ENCODE results near the gene KCNE2. TPM values are rescaled to one million over a fixed set of nuclear protein-coding genes. Genes with fewer than 3 reads are reported as not detected.

Gene KCNE2, protein sequence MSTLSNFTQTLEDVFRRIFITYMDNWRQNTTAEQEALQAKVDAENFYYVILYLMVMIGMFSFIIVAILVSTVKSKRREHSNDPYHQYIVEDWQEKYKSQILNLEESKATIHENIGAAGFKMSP
- polyA plus RNA-seq (2012; ENCODE audit: missing spikeins): not detected

DNA sequence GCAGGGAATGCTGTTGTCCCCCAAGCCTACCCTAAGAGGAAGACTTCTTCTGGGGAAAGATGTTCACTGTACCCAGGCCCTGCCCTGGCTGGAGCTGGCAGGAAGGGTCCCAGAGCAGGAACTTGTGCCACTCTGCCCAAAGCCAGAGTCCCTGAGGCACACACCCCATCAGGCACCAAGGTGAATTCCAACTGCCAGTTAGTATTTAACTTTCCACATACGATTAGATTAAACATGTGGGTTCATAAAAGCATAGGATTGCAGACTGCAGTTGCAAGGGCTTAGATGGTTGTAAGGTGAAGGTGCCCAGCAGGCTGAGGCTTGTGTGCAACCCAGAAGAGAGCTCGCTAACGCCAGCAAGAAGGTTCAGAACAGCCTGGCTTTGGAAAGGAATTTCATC lies at the start of gene KCNE2:
Gene KCNE2 (plus strand): TSS at position 274 of the 400 bp plus-strand sequence. CDS start 6,473 bp downstream, outside the sequence.
- FAIRE-seq (no peak), DNase-seq (ENCODE audit: insufficient read length) (no peak)
- TF ChIP-seq TAF1 (IDR thresholded peaks at IDR 0.05; ENCODE audit: borderline replicate concordance, low read depth, low read length) (no peak), POLR2A (IDR thresholded peaks at IDR 0.05; ENCODE audit: low read depth, low read length) (no peak), POLR2AphosphoS5 (IDR thresholded peaks at IDR 0.05; ENCODE audit: low read depth, low read length) (no peak)

DNA sequence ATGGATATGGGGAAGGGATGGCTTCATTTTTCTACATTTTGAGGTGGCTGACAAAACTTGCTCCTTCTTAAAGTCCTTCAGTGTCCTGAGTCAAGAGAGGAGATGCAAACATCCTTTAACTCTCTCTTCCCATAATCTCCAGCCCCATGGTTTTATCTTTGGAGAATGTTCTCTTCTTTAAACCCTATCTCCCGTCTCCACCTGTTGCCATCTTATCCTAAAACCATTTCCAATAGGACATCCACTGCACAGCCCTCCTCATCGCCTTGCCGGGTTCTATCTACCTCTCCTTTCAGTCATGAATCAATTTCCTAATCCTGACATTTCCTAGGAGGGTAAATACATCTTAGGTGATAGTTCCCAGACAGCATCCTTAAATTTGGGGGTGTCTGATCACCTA lies 44.2 kb upstream of the KCNE2 start:
- TF ChIP-seq POLR2A (IDR thresholded peaks at IDR 0.05; ENCODE audit: low read depth, low read length) (no peak), TAF1 (IDR thresholded peaks at IDR 0.05; ENCODE audit: borderline replicate concordance, low read depth, low read length) (no peak), POLR2AphosphoS5 (IDR thresholded peaks at IDR 0.05; ENCODE audit: low read depth, low read length) (no peak)
- DNase-seq (ENCODE audit: insufficient read length) (no peak), FAIRE-seq (no peak)

DNA sequence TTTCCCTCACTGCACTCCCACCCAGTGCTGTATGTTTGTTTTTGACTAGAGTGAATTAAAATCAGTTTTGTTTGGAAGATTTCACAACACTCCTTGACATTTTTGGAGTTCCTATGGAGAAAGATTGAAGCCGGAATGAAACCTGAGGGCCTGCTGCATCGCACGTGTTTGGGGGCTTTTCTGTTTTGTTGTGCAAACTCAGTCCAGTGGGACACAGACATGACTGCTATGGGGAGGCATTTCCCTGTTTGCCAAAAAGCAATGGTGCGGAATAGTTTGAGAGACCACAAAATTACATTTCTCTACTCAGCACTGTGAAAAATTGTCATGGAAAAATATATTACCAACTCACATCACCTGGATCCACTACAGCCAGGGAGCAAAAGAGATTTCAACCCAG lies 43.8 kb upstream of the KCNE2 start:
- DNase-seq (ENCODE audit: insufficient read length) (no peak), FAIRE-seq (no peak)
- TF ChIP-seq TAF1 (IDR thresholded peaks at IDR 0.05; ENCODE audit: borderline replicate concordance, low read depth, low read length) (no peak), POLR2A (IDR thresholded peaks at IDR 0.05; ENCODE audit: low read depth, low read length) (no peak), POLR2AphosphoS5 (IDR thresholded peaks at IDR 0.05; ENCODE audit: low read depth, low read length) (no peak)

DNA sequence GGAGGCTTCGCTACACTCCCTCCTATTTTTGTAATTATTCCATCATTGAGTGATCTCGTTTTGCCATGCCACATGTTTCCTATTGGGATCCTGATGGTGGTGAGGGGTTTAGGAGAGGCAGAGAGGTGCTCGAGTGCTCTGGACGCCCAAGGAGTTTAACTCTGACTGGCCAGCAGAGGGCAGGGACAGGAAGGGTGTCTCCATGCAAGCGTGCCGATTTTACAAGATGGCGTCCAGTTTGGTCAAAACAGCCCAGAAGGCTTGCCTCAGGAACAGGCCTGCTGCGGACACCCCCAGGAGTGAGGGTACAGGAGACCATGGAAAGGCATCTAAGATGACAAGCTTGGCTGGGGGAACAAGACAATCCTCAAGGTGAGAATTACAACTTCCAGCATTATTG lies 33.8 kb upstream of the KCNE2 start:
- FAIRE-seq: no peak
- TF ChIP-seq POLR2A (IDR thresholded peaks at IDR 0.05; ENCODE audit: low read depth, low read length) (no peak), TAF1 (IDR thresholded peaks at IDR 0.05; ENCODE audit: borderline replicate concordance, low read depth, low read length) (no peak), POLR2AphosphoS5 (IDR thresholded peaks at IDR 0.05; ENCODE audit: low read depth, low read length) (no peak)

DNA sequence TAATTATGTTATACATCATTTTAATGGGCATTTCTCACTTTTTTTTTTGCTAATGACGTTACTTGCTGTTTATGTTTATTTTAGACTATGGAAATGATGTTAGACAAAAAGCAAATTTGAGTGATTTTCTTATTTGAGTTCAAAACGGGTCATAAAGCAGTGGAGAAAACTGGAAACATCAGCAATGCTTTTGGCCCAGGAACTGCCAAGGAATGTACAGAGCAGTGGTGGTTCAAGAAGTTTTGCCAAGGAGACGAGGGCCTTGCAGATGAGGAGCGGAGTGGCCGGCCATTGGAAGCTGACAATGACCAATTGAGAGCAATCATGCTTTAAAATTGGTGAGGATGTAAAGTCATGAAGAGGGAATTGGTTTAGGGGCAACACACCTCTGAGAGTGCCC lies 32.1 kb upstream of the KCNE2 start:
- TF ChIP-seq TAF1 (IDR thresholded peaks at IDR 0.05; ENCODE audit: borderline replicate concordance, low read depth, low read length) (no peak), POLR2A (IDR thresholded peaks at IDR 0.05; ENCODE audit: low read depth, low read length) (no peak), POLR2AphosphoS5 (IDR thresholded peaks at IDR 0.05; ENCODE audit: low read depth, low read length) (no peak)
- FAIRE-seq (no peak), DNase-seq (ENCODE audit: insufficient read length) (no peak)

More for the DNA sequence above, 33.8 kb upstream of the KCNE2 start:
- DNase-seq (ENCODE audit: insufficient read length): no peak

DNA sequence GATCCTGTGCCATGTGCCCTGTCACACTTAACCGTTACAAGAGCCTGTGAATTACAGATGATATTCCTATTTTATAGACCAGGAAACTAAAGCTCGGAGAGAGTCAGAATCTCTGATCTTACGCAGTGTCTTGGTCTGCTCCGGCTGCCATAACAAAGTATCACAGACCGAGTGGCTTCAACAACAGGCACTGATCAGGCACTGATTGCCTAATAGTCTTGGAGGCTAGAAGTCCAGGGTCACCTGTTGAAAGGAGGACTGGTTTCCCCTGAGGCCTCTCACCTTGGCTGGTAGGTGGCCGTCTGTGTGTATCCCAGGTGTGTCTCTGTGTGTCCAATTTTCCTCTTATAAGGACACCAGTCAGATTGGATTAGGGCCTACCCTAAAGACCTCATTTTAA lies 31.5 kb upstream of the KCNE2 start:
- DNase-seq (ENCODE audit: insufficient read length) (no peak), FAIRE-seq (no peak)
- TF ChIP-seq POLR2A (IDR thresholded peaks at IDR 0.05; ENCODE audit: low read depth, low read length) (no peak), TAF1 (IDR thresholded peaks at IDR 0.05; ENCODE audit: borderline replicate concordance, low read depth, low read length) (no peak), POLR2AphosphoS5 (IDR thresholded peaks at IDR 0.05; ENCODE audit: low read depth, low read length) (no peak)

DNA sequence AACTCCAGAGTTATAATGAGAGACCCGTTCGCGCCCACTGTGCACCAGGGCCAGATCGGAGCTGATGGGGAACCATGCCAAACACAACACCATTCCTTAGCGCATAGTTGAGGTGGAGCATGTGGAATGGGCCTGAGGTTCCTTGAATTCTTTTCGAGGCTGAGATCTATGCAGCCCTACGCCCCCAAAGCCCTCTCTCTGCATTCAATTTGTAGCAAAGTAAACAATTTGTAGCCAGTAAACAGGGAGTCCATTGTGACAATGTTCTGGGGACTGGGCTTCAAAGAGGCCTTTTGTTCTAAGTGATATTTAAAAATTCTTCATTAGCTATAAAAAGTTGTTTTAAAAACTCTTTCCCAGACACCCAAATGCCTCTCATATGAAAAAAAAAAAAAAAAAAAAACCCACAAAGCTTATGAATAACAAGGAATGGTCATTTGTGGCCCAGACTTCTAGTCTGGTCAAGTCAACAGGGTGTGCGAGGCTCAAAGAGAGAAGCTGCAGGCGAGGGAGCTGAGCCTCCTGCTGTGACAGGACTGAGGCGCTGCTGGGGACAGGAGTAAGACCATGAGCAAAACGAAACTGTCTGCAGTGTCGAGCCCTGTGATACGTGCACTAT lies 30.6 kb upstream of the KCNE2 start:
- no peak for FAIRE-seq
- no peak for DNase-seq (ENCODE audit: insufficient read length)
- TF ChIP-seq POLR2AphosphoS5 (IDR thresholded peaks at IDR 0.05; ENCODE audit: low read depth, low read length): no peak

DNA sequence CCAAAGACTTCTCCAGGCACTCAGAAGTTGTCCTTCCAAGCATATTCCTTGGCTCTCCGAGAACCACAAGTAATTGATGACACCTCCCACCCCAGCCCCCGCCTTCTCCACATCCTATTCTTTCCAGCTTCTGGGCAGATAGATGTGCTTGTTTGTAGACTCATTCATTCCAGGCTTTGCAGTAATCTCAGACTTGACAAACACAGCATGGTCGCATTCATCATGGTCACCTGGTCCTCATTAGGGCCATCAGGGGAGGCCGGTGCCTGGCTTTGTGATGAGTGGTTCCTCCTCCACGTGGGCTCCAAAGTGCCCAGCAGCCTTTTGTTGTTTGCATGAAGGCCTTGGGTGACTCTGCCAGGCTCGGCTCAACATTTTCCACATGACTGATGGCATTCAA lies 28.5 kb upstream of the KCNE2 start:
- FAIRE-seq (no peak), DNase-seq (ENCODE audit: insufficient read length) (no peak)

DNA sequence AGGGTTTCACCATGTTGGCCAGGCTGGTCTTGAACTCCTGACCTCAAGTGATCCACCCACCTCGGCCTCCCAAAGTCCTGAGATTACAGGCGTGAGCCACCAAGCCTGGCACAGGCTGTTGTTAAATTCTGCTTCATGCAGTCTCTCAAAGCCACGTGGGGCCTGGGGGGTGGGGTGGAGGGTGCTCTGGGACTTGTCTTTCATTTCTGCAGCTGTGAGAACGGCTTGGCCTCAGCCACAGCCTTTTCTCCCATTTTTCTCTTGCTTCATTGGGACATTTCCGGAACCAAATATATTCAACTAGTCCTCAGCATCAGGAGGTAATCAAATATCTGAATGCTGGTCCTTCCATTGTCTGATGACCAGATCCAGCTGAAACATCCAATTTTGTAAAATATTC lies 27.6 kb upstream of the KCNE2 start:
- no peak for TF ChIP-seq POLR2AphosphoS5 (IDR thresholded peaks at IDR 0.05; ENCODE audit: low read depth, low read length)
- no peak for TF ChIP-seq POLR2A (IDR thresholded peaks at IDR 0.05; ENCODE audit: low read depth, low read length)
- TF ChIP-seq TAF1 (IDR thresholded peaks at IDR 0.05; ENCODE audit: borderline replicate concordance, low read depth, low read length): no peak
- no peak for DNase-seq (ENCODE audit: insufficient read length)
- FAIRE-seq: no peak

More for the DNA sequence above, 28.5 kb upstream of the KCNE2 start:
- TF ChIP-seq POLR2AphosphoS5 (IDR thresholded peaks at IDR 0.05; ENCODE audit: low read depth, low read length): no peak
- no peak for TF ChIP-seq TAF1 (IDR thresholded peaks at IDR 0.05; ENCODE audit: borderline replicate concordance, low read depth, low read length)
- no peak for TF ChIP-seq POLR2A (IDR thresholded peaks at IDR 0.05; ENCODE audit: low read depth, low read length)

DNA sequence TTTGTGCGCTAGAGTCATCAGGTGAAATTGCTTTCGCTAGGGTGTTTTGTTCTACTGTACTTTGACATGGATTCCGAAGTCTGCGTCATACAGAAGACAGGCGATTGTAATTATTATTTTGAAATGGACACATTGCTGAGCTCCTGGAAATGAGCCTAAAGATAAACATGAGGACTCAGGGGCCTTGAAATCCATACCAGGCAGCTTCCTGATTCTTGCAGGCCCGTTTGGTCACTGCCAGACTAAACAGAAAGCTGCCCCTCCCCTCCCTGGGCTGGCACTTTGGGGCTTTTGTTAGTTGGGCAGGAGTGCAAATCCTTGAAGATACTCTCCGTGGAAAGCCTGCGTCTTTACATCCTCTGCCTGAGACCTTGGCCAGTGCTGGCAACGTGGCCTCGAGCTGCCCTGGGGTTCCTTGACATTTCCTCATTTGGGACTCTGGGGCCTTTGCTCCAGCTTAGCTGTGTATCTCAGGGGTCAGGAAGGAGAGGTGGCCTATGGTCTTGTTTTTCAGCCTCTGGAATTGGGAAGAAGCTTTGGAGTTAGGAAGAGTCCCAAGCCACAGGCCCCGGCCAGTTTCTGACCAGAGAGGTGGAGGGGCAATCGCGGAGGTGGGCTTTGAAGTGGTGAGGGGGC lies 26.9 kb upstream of the KCNE2 start:
- DNase-seq (ENCODE audit: insufficient read length): no peak
- no peak for FAIRE-seq
- TF ChIP-seq POLR2AphosphoS5 (IDR thresholded peaks at IDR 0.05; ENCODE audit: low read depth, low read length): no peak
- TF ChIP-seq POLR2A (IDR thresholded peaks at IDR 0.05; ENCODE audit: low read depth, low read length): no peak
- TF ChIP-seq TAF1 (IDR thresholded peaks at IDR 0.05; ENCODE audit: borderline replicate concordance, low read depth, low read length): no peak

DNA sequence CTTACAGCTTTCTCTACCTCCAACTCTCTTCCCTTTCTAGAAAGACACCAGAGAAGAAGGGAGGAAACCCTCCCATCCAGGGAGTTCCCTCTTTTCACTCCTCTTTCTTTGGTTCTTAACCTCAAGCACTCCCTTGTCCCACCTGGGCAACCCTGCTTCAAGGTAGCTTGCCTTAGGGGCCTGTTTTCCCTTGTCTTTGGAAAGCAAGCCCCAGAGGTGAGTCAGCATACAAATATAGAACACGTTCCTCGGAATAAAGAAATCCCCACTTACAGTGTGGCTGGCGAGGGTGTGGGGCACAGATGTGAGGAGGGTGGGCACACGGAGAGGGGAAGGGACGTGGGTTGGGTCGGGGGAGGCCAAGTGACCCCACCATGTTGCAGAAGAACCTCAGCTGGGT lies 26.1 kb upstream of the KCNE2 start:
- TF ChIP-seq POLR2AphosphoS5 (IDR thresholded peaks at IDR 0.05; ENCODE audit: low read depth, low read length) (no peak), TAF1 (IDR thresholded peaks at IDR 0.05; ENCODE audit: borderline replicate concordance, low read depth, low read length) (no peak), POLR2A (IDR thresholded peaks at IDR 0.05; ENCODE audit: low read depth, low read length) (no peak)
- FAIRE-seq (no peak), DNase-seq (ENCODE audit: insufficient read length) (no peak)

DNA sequence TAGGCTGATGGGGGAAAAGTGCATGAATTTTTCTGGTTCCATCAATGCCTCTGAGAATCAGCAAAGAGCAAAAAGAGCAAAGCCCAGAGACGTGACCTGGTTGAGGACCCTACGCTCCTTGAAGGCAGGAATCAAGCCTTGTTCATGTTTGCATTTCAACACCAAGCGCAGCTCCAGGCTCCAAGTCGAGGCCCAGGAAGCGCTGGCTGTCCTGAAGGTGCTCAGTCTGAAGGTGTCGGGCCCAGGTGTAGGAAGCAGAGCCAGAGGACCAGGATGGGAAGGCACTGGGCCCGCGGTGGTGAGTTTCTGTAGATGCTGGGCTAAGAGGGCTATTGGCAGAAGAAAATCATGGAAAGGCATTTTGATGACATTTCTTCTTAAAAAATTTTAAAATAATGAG lies 25.6 kb upstream of the KCNE2 start:
- TF ChIP-seq POLR2A (IDR thresholded peaks at IDR 0.05; ENCODE audit: low read depth, low read length) (no peak), TAF1 (IDR thresholded peaks at IDR 0.05; ENCODE audit: borderline replicate concordance, low read depth, low read length) (no peak), POLR2AphosphoS5 (IDR thresholded peaks at IDR 0.05; ENCODE audit: low read depth, low read length) (no peak)
- no peak for DNase-seq (ENCODE audit: insufficient read length)
- no peak for FAIRE-seq
